H1 (cell line): ENCODE measurements around the gene SPATA32.

Experiments
- ATF3 ChIP-seq: IDR thresholded peaks from 2 replicates; pipeline ENCODE4 v1.6.1; 2011; ENCODE audit warnings: low read depth, mild to moderate bottlenecking, low read length; ENCODE audit not compliant: insufficient read depth
- EGR1 ChIP-seq: IDR thresholded peaks from 2 replicates; pipeline ENCODE4 v1.6.1; 2011; ENCODE audit warnings: low read depth, low read length, borderline replicate concordance
- GABPA ChIP-seq: IDR thresholded peaks from 2 replicates; pipeline ENCODE4 v1.6.1; 2011; ENCODE audit warnings: mild to moderate bottlenecking, low read length, moderate library complexity, borderline replicate concordance; ENCODE audit not compliant: insufficient read depth
- POLR2A ChIP-seq, 2 experiments: IDR thresholded peaks; 1 replicate in 1 of 2; 2 replicates in 1 of 2; pipeline ENCODE4 v1.6.1; 2011; ENCODE audit warnings: low read depth in 2 of 2, low read length in 2 of 2, mild to moderate bottlenecking in 2 of 2; ENCODE audit errors: control extremely low read depth in 1 of 2
- SRF ChIP-seq: IDR thresholded peaks from 2 replicates; pipeline ENCODE4 v1.6.1; 2011; ENCODE audit warnings: mild to moderate bottlenecking, low read depth, low read length, moderate library complexity

DNA sequence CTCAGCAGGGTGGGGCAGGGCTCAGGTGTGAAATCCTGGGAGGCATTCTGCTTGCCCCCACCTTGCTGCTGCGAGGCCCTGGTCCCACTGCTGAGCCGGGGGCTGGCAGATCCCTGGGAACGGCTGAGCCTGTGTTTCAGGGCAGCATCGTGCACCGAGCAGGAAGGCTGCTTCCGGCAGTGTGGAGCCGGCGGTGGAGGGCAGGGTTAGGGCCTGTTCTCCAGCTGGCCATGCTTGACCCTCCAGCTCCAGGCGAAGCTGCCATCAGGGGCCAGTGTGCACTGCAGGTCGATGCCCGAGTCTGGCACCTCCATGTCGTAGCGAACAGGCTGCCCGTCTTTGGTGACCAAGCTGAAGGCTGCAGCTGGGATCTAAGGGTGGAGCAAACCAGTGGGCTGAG, 2.5 kb upstream of the SPATA32 start:
- TF ChIP-seq POLR2A (IDR thresholded peaks at IDR 0.05; ENCODE audit: control extremely low read depth in 1 of 2, low read depth in 2 of 2, low read length in 2 of 2) (no peak), ATF3 (no peak), GABPA (no peak), EGR1 (no peak), SRF (no peak)
